Measurements from ENCODE around the gene ASCC3.

GRCh38 chr6:100700009-100700408 is 181.1 kb downstream of the ASCC3 start:
- TF ChIP-seq, protein P1, sequence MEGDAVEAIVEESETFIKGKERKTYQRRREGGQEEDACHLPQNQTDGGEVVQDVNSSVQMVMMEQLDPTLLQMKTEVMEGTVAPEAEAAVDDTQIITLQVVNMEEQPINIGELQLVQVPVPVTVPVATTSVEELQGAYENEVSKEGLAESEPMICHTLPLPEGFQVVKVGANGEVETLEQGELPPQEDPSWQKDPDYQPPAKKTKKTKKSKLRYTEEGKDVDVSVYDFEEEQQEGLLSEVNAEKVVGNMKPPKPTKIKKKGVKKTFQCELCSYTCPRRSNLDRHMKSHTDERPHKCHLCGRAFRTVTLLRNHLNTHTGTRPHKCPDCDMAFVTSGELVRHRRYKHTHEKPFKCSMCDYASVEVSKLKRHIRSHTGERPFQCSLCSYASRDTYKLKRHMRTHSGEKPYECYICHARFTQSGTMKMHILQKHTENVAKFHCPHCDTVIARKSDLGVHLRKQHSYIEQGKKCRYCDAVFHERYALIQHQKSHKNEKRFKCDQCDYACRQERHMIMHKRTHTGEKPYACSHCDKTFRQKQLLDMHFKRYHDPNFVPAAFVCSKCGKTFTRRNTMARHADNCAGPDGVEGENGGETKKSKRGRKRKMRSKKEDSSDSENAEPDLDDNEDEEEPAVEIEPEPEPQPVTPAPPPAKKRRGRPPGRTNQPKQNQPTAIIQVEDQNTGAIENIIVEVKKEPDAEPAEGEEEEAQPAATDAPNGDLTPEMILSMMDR (IDR thresholded peaks at IDR 0.05), result no peak
- TF ChIP-seq POLR2A (IDR thresholded peaks at IDR 0.05), result no peak

Measured in esophagus squamous epithelium (tissue), 4 donors.